HEK293 (cell line): ENCODE results near the gene B4GALNT1.

Experiments used
- CTCF ChIA-PET: fragments of 350-600 bp; formaldehyde crosslinking; extraction: SDS; loops from one replicate; lab custom pipeline; 2021; ENCODE audit warnings: antibody characterized with exemption; lab: Yijun Ruan, JAX
- POLR2A ChIA-PET: fragments of 300-600 bp; formaldehyde crosslinking; extraction: SDS; loops from one replicate; lab custom pipeline; 2020; ENCODE audit warnings: antibody characterized with exemption, inconsistent platforms; lab: Yijun Ruan, JAX
- H3K27ac ChIP-seq: fragments of 200-500 bp; sonication (Bioruptor generic); 2 replicates; pipeline ENCODE4 v1.5.1; 2014; ENCODE audit warnings: low read depth, low read length, control low read depth, inconsistent platforms; ENCODE audit errors: extremely low read depth
- H3K36me3 ChIP-seq, 2 experiments: fragments of 200-500 bp in 1 of 2; sonication (Bioruptor generic) in 1 of 2; 1 replicate in 1 of 2; 2 replicates in 1 of 2; pipeline ENCODE4 v1.5.1; 2014 to 2017; ENCODE audit warnings: inconsistent platforms in 2 of 2, low read length in 2 of 2; ENCODE audit not compliant: control insufficient read depth in 2 of 2, insufficient read depth in 1 of 2
- H3K4me1 ChIP-seq: fragments of 200-500 bp; sonication (Bioruptor generic); 2 replicates; pipeline ENCODE4 v1.5.1; 2014; ENCODE audit warnings: mild to moderate bottlenecking, low read length, inconsistent platforms; ENCODE audit not compliant: control insufficient read depth, insufficient read depth
- H3K4me3 ChIP-seq: 2 replicates; pipeline ENCODE4 v1.5.1; 2011; ENCODE audit warnings: low read depth, mild to moderate bottlenecking, control low read depth, low read length, moderate library complexity
- H3K9me3 ChIP-seq: fragments of 200-500 bp; sonication (Bioruptor generic); 2 replicates; pipeline ENCODE4 v1.5.1; 2014; ENCODE audit warnings: low read depth, low read length, inconsistent platforms; ENCODE audit not compliant: control insufficient read depth, insufficient read depth
- BCL11B ChIP-seq: fragments of 450-650 bp; formaldehyde crosslinking; IDR thresholded peaks from 2 replicates; pipeline ENCODE4 v1.5.1; 2016; ENCODE audit warnings: low read depth, missing biosample characterization, missing genetic modification characterization
- HOXD13 ChIP-seq: sonication (generic); formaldehyde crosslinking; IDR thresholded peaks from 2 replicates; pipeline ENCODE4 v1.8.0; 2022; ENCODE audit warnings: missing genetic modification reagents, borderline replicate concordance
- REST ChIP-seq: fragments of 450-650 bp; formaldehyde crosslinking; IDR thresholded peaks from 2 replicates; pipeline ENCODE4 v1.5.1; 2016; ENCODE audit warnings: missing biosample characterization, missing genetic modification characterization
- ZBTB48 ChIP-seq: fragments of 450-650 bp; formaldehyde crosslinking; IDR thresholded peaks from 2 replicates; pipeline ENCODE4 v1.5.1; 2016; ENCODE audit warnings: missing biosample characterization, missing genetic modification characterization
- ZBTB7A ChIP-seq: fragments of 450-650 bp; formaldehyde crosslinking; IDR thresholded peaks from 2 replicates; pipeline ENCODE4 v1.5.1; 2016; ENCODE audit warnings: low read depth, missing biosample characterization, missing genetic modification characterization
- ZIC2 ChIP-seq: fragments of 450-650 bp; formaldehyde crosslinking; IDR thresholded peaks from 2 replicates; pipeline ENCODE4 v1.5.1; 2016; ENCODE audit warnings: missing biosample characterization, missing genetic modification characterization
- ZNF121 ChIP-seq: fragments of 450-650 bp; formaldehyde crosslinking; IDR thresholded peaks from 2 replicates; pipeline ENCODE4 v1.5.1; 2016; ENCODE audit warnings: missing biosample characterization, missing genetic modification characterization
- ZNF138 ChIP-seq: fragments of 450-650 bp; formaldehyde crosslinking; IDR thresholded peaks from 2 replicates; pipeline ENCODE4 v1.5.1; 2016; ENCODE audit warnings: missing biosample characterization, missing genetic modification characterization, borderline replicate concordance
- ZNF223 ChIP-seq: fragments of 450-650 bp; formaldehyde crosslinking; IDR thresholded peaks from 2 replicates; pipeline ENCODE4 v1.5.1; 2016; ENCODE audit warnings: missing biosample characterization, missing genetic modification characterization
- ZNF416 ChIP-seq: fragments of 450-650 bp; formaldehyde crosslinking; IDR thresholded peaks from 2 replicates; pipeline ENCODE4 v1.5.1; 2016; ENCODE audit warnings: missing biosample characterization, missing genetic modification characterization
- ZNF423 ChIP-seq: fragments of 450-650 bp; formaldehyde crosslinking; IDR thresholded peaks from 2 replicates; pipeline ENCODE4 v1.5.1; 2016; ENCODE audit warnings: missing biosample characterization, missing genetic modification characterization
- ZNF513 ChIP-seq: fragments of 450-650 bp; IDR thresholded peaks from 2 replicates; pipeline ENCODE4 v1.5.1; 2018; ENCODE audit warnings: missing biosample characterization, missing genetic modification characterization
- ZNF548 ChIP-seq: fragments of 450-650 bp; formaldehyde crosslinking; IDR thresholded peaks from 2 replicates; pipeline ENCODE4 v1.5.1; 2016; ENCODE audit warnings: missing biosample characterization, missing genetic modification characterization
- ZNF645 ChIP-seq: fragments of 450-650 bp; formaldehyde crosslinking; IDR thresholded peaks from 2 replicates; pipeline ENCODE4; 2016; ENCODE audit warnings: missing biosample characterization, missing genetic modification characterization
- ZNF792 ChIP-seq: fragments of 450-650 bp; formaldehyde crosslinking; IDR thresholded peaks from 2 replicates; pipeline ENCODE4 v1.5.1; 2016; ENCODE audit warnings: missing biosample characterization, missing genetic modification characterization
- ZSCAN16 ChIP-seq: fragments of 450-650 bp; formaldehyde crosslinking; IDR thresholded peaks from 2 replicates; pipeline ENCODE4 v1.5.1; 2016; ENCODE audit warnings: missing biosample characterization, missing genetic modification characterization
- TF ChIP-seq, protein P1 (sequence below): fragments of 450-650 bp; formaldehyde crosslinking; IDR thresholded peaks from 2 replicates; pipeline ENCODE4 v1.5.1; 2016; ENCODE audit warnings: missing biosample characterization, missing genetic modification characterization
- TF ChIP-seq, protein P2 (sequence below): fragments of 450-650 bp; IDR thresholded peaks from 2 replicates; pipeline ENCODE4 v1.5.1; 2018; ENCODE audit warnings: missing biosample characterization, mild to moderate bottlenecking, missing genetic modification characterization
- TF ChIP-seq, protein P3 (sequence below): fragments of 450-650 bp; formaldehyde crosslinking; IDR thresholded peaks from 2 replicates; pipeline ENCODE4 v1.5.1; 2016; ENCODE audit warnings: missing biosample characterization, missing genetic modification characterization

B4GALNT1 gene

GRCh38 chr12:57619434-57620244, 13.4 kb downstream of the B4GALNT1 start (continued):
- TF ChIP-seq ZNF138 (no peak), ZNF513 (tag by site-specific recombination) (no peak), ZNF223 (tag by site-specific recombination) (no peak)

GRCh38 chr12:57618966-57619433, 14.0 kb downstream of the B4GALNT1 start:
- POLR2A ChIA-PET, result interaction anchor here (1.1 kb wide), 2 partner anchors 8 to 160 kb away, joined by 3 to 7 read pairs; partner anchors contain the start of gene ARHGEF25
- TF ChIP-seq, protein P1, sequence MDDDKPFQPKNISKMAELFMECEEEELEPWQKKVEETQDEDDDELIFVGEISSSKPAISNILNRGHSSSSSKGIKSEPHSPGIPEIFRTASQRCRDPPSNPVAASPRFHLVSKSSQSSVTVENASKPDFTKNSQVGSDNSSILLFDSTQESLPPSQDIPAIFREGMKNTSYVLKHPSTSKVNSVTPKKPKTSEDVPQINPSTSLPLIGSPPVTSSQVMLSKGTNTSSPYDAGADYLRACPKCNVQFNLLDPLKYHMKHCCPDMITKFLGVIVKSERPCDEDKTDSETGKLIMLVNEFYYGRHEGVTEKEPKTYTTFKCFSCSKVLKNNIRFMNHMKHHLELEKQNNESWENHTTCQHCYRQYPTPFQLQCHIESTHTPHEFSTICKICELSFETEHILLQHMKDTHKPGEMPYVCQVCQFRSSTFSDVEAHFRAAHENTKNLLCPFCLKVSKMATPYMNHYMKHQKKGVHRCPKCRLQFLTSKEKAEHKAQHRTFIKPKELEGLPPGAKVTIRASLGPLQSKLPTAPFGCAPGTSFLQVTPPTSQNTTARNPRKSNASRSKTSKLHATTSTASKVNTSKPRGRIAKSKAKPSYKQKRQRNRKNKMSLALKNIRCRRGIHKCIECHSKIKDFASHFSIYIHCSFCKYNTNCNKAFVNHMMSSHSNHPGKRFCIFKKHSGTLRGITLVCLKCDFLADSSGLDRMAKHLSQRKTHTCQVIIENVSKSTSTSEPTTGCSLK (tag by site-specific recombination), result no peak
- TF ChIP-seq ZIC2 (tag by site-specific recombination) (no peak), BCL11B (tag by site-specific recombination) (no peak), ZNF121 (tag by site-specific recombination) (no peak), ZNF792 (tag by site-specific recombination) (no peak), ZBTB48 (tag by site-specific recombination) (no peak), ZNF548 (tag by site-specific recombination) (no peak), ZBTB7A (tag by site-specific recombination) (no peak), ZNF645 (tag by site-specific recombination) (no peak), REST (no peak), ZSCAN16 (no peak), ZNF138 (no peak), ZNF416 (tag by site-specific recombination) (no peak), ZNF423 (no peak), HOXD13 (CRISPR knock-in tag) (no peak)
- TF ChIP-seq, protein P2, sequence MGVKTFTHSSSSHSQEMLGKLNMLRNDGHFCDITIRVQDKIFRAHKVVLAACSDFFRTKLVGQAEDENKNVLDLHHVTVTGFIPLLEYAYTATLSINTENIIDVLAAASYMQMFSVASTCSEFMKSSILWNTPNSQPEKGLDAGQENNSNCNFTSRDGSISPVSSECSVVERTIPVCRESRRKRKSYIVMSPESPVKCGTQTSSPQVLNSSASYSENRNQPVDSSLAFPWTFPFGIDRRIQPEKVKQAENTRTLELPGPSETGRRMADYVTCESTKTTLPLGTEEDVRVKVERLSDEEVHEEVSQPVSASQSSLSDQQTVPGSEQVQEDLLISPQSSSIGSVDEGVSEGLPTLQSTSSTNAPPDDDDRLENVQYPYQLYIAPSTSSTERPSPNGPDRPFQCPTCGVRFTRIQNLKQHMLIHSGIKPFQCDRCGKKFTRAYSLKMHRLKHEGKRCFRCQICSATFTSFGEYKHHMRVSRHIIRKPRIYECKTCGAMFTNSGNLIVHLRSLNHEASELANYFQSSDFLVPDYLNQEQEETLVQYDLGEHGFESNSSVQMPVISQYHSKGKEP, result no peak
- TF ChIP-seq, protein P3, sequence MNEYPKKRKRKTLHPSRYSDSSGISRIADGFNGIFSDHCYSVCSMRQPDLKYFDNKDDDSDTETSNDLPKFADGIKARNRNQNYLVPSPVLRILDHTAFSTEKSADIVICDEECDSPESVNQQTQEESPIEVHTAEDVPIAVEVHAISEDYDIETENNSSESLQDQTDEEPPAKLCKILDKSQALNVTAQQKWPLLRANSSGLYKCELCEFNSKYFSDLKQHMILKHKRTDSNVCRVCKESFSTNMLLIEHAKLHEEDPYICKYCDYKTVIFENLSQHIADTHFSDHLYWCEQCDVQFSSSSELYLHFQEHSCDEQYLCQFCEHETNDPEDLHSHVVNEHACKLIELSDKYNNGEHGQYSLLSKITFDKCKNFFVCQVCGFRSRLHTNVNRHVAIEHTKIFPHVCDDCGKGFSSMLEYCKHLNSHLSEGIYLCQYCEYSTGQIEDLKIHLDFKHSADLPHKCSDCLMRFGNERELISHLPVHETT (tag by site-specific recombination), result no peak

More at GRCh38 chr12:57618966-57619433, 14.0 kb downstream of the B4GALNT1 start:
- CTCF ChIA-PET, result interaction anchor here (1.6 to 4.5 kb wide), 3 partner anchors 12 to 36 kb away, joined by 4 to 113 read pairs (median 6); partner anchors contain the start of gene B4GALNT1
- no peaks in the 10 kb centered on the region for H3K9me3 ChIP-seq
- H3K4me1 ChIP-seq, result no peaks in the 10 kb centered on the region
- no peak overlapping the region for H3K27ac ChIP-seq
- peaks cover 0 to 57% of the 10 kb centered on the region in 2 experiments; a peak in 1 of 3 replicates for H3K36me3 ChIP-seq
- no peak overlapping the region for H3K4me3 ChIP-seq
